Subcutaneous adipose tissue (tissue), 4 donors: ENCODE measurements around the gene DBNL. TPM values are rescaled to one million over a fixed set of nuclear protein-coding genes. Genes with fewer than 3 reads are reported as not detected.
"Not testable (repeated sequence)": the region's sequence is repeated elsewhere in the genome, so short reads cannot be mapped to it uniquely, and the experiment has no call there.

ENCODE experiments used
- total RNA-seq, 4 donors: library from RNA; depleted of rRNA; stranded (reverse); fragments of >200 nt; gene quantifications; one replicate each; pipeline ENCODE4 v1.1.0, GENCODE V29; 2016
- TF ChIP-seq, protein P1 (sequence below): fragments of 450-650 bp; IDR thresholded peaks from one replicate; pipeline ENCODE4 v1.5.1; 2016; ENCODE audit warnings: low read depth, mild to moderate bottlenecking, control low read depth, antibody characterized with exemption, moderate library complexity

DBNL gene
- 100 to 1,000 TPM in 2 of 4 donors, 10 to 100 TPM in 2; 62.3 to 133 (median 103) TPM for total RNA-seq

DNA sequence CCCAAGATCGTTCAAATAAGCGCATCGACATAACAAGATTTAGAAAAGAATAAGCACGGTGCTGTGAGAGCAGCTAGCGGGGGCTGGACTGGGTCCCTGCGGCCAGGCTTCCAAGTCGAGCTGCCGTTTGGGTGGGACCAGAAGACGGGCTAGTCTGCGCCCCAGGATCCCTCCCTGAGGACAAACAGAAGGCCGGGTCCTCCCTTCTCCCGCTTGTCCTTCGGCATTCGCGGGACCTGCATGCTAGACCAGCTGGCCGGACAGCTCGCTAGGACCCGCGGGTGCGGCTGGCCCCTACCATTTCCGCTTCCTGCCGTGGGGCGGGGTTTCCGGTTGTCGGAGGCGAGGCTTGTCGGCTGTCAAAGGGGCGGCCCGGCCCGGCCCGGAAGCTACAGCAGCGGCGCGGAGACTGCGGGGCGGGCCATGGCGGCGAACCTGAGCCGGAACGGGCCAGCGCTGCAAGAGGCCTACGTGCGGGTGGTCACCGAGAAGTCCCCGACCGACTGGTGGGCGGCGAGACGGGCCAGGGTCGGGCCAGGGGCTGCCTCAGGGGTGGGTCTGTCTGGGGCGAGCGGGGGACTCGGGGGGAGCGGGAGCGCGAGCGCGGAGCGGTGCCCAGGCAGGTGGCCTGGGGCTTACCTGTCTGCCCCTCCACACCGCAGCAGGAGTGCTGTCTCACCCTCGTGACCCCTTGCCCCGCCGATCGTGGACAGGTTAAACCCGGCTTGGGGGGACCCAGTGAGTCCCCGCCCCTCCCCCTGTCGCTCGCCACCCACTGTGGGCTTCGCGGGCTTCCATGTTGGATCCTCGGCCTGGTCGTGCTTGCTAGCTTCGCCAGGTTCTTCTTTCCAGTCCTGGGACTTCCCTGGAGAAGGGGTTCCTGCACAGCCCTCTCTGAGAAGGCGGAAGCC lies at the start of gene DBNL:
DBNL (plus strand) TSS at position 388 of the 911 bp plus-strand sequence; CDS start at position 424, 36 bp downstream.
- TF ChIP-seq, protein P1, sequence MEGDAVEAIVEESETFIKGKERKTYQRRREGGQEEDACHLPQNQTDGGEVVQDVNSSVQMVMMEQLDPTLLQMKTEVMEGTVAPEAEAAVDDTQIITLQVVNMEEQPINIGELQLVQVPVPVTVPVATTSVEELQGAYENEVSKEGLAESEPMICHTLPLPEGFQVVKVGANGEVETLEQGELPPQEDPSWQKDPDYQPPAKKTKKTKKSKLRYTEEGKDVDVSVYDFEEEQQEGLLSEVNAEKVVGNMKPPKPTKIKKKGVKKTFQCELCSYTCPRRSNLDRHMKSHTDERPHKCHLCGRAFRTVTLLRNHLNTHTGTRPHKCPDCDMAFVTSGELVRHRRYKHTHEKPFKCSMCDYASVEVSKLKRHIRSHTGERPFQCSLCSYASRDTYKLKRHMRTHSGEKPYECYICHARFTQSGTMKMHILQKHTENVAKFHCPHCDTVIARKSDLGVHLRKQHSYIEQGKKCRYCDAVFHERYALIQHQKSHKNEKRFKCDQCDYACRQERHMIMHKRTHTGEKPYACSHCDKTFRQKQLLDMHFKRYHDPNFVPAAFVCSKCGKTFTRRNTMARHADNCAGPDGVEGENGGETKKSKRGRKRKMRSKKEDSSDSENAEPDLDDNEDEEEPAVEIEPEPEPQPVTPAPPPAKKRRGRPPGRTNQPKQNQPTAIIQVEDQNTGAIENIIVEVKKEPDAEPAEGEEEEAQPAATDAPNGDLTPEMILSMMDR: no peak

DNA sequence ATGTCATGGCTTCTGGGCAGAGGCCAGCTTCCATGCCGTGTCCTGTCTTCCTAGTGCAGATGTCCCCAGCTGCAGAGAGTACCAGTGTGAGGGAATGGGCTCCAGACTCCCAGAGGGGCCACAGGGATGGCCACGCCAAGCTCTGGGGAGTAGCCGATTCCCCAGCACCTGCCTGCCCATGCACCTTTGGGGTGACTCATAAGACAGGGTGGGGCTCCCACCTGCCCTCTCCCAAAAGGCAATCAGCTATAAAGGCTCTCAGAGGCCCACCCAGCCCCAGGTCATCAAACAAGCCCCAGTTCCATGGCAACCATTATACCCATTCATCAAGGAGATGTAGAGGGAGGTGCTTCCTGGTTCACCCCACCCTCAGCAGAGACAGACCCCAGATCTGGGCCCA lies 47.0 kb upstream of the DBNL start, which contains the start of gene SPDYE1:
SPDYE1 (plus strand) TSS at position 366 of the 400 bp plus-strand sequence. CDS start 2,053 bp downstream, outside the sequence.
- TF ChIP-seq, protein P1: not testable (repeated sequence)

DNA sequence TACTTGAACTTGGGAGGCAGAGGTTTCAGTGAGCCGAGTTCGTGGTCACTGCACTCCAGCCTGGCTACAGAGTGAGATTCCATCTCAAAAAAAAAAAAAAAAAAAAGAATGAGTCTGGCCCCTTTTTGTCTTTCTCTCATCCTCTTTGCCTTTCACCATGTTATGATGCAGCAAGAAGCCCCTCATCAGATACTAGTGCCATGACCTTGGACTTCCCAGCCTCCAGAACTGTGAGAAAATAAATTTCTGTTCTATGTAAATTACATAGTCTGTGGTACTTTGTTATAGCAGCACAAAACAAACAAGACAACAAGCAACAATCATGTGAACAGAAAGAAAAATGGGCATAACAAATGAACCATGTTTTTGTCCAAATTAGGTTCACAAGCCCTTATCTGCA lies 2.3 kb upstream of the DBNL start:
- TF ChIP-seq, protein P1: no peak

DNA sequence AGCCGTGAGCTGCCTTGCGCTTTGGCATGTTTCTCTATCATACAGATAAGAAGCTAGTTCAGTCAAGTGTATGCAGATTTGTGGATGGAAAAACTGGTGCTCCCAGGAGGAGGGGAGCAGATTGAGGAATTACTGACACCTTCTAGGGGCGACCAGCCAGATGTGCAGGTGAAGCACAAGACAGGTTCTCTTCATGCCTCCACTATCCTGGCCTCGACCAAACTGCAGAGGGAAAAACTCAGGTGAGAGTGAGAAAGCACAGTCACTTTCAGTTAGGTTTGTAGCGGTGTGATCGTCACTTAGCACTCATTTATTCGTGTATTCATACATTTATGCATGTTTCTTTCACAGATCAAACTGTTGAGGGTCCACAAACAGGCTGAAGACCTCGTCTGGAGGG lies 600 bp upstream of the DBNL start:
- TF ChIP-seq, protein P1: no peak

DNA sequence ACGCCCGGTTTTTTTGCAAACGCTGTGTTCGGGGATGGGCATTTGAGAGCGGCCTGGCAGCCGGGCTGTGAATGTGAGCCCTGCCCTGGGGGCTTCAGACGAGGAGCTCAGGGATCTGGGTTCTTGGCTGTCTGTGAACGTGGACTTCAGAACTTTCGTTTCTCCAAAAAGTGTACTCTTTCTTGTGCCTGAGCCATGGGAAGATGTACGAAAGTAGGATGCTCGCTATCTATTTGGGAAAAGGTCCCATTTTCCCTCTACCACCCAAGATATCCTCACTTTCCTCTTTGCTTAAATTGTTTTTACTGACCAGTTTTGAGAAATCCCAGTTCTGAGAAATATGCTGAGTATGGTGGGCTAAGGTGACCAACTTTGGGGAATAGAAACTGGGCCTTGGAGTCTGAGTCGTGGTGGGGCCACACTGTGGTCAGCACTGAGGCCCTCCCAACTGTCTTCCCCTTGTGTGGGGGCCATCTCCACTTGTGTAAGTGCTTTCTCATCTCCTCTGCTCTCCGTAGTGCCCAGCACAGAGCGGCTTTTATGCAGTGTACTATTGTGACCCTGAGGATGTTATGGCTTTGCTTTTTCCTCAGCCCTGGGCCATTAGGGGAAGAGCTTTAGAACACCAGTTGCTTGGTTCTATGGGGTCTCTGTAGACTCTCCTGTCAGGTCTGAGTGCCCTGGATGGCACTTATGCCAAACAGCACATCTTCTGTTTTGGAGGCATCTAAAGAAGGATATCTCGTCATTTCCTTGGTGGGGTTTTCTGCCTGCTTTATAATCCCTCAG lies 918 bp downstream of the DBNL start:
- TF ChIP-seq, protein P1: no peak

DNA sequence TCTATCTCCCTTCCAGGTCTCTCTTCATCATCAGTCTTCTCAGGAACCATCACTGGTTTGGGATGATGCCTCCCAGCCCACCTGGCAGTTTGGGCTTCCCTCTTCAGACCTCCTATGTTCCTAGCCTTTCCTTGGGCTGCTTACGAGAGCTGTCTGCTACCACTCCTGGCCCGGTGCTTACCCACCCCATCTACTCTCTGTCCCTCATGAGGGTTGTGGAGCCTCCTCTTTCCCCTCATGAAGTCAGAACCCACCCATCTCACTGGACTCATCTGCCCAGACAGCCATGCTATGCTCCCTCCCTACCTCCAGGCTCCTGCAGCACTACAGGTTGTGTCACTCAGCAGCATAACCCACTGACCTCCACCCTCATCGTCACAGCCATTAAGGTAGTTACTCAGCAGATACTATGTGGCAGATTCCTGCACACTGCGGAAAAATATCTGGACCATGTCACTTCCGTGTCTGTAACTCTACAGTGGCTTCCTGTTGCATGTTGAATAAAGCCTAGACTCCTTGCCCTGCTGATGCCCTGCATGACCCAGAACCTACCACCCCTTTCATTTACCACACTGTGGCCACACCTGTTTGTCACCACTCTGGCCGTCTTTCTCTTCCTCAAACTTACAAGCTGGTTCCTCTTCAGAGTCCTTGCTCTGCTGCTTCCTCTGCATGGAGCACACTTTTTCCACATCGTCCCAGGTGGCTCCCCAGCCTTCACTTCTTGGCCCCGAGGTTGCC lies 2.0 kb downstream of the DBNL start:
- TF ChIP-seq, protein P1: no peak
